Omental fat pad (tissue), 4 donors: ENCODE measurements around the gene ISYNA1. TPM values are rescaled to one million over a fixed set of nuclear protein-coding genes. Genes with fewer than 3 reads are reported as not detected.

Source experiments
- ATAC-seq: fragments of 150-250 bp; one replicate; pipeline ENCODE4 v1.9.1; 2016; ENCODE audit warnings: mild to moderate bottlenecking, moderate library complexity; ENCODE audit not compliant: low FRiP score
- DNase-seq: peaks from one replicate; pipeline ENCODE4 v3.0.0-alpha.2; 2019; ENCODE audit warnings: low spot score
- CTCF ChIP-seq, 3 donors: fragments of 450-650 bp; IDR thresholded peaks; one replicate each; pipeline ENCODE4 v1.5.1; 2016 to 2017; ENCODE audit warnings: antibody characterized with exemption in 3 of 3, mild to moderate bottlenecking in 3 of 3, moderate library complexity in 2 of 3
- total RNA-seq, 4 donors: library from RNA; depleted of rRNA; stranded (reverse); fragments of >200 nt; gene quantifications; one replicate each; pipeline ENCODE4 v1.1.0, GENCODE V29; 2016

ISYNA1 gene
- total RNA-seq, 4 donors from 2014 or later, result 20.0 to 36.7 (median 29.8) TPM

GRCh38 chr19:18450021-18450930, 12.3 kb upstream of the ISYNA1 start:
- no peak for ATAC-seq
- TF ChIP-seq CTCF (IDR thresholded peaks at IDR 0.05), result no peak
- DNase-seq, result no peak

- ATAC-seq (no peak), DNase-seq (no peak)
- no peak for TF ChIP-seq CTCF (IDR thresholded peaks at IDR 0.05)
Measured at GRCh38 chr19:18449552-18449951, 11.6 kb upstream of the ISYNA1 start.

- DNase-seq (no peak), ATAC-seq (no peak)
- no peak for TF ChIP-seq CTCF (IDR thresholded peaks at IDR 0.05)
Measured at GRCh38 chr19:18446811-18447359, 9.0 kb upstream of the ISYNA1 start.

GRCh38 chr19:18446145-18446810, 8.3 kb upstream of the ISYNA1 start:
- DNase-seq, result no peak
- no peak for TF ChIP-seq CTCF (IDR thresholded peaks at IDR 0.05)
- no peak for ATAC-seq

- TF ChIP-seq CTCF (IDR thresholded peaks at IDR 0.05), result no peak
- ATAC-seq, result no peak
Measured at GRCh38 chr19:18445262-18445948, 7.5 kb upstream of the ISYNA1 start.

GRCh38 chr19:18444513-18444912, 6.6 kb upstream of the ISYNA1 start:
- DNase-seq, result no peak
- no peak for ATAC-seq
- TF ChIP-seq CTCF (IDR thresholded peaks at IDR 0.05), result no peak

More at GRCh38 chr19:18445262-18445948, 7.5 kb upstream of the ISYNA1 start:
- no peak for DNase-seq
